ENCODE measurements around the gene ATL3.
"Not testable (repeated sequence)": the region's sequence is repeated elsewhere in the genome, so short reads cannot be mapped to it uniquely, and the experiment has no call there.

Gene ATL3

DNA sequence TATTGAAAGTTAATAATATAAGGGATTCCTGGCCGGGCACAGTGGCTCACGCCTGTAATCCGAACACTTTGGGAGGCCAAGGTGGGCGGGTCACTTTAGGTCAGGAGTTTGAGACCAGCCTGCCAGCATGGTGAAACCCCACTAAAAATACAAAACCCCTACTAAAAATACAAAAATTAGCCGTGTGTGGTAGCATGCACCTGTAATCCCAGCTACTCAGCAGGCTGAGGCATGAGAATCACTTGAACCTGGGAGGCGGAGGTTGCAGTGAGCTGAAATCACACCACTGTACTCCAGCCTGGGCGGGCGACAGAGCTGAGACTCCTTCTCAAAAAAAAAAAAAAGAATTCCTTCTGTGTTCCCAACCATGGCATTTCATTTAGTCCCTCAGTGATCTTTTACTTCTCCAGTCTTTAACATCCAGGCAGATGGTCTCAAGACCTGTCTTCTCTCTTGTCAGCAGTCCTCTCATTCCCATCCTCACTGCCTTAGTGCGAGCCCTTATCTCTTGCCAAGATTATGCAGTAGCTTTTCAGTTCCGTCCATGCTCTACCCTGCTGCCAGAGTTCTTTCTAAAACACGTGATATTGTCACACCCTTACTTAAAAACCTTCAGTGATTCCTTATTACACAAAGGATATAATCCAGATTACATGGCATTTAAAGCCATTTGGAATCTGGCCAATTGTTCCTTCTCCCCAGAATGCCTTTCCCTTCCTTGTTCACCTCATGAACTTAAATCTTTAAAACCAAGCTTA lies 28.0 kb upstream of the ATL3 start:
- no peak overlapping the region for H3K4me3 ChIP-seq (ENCODE audit: low read length)
- TF ChIP-seq, protein P1, sequence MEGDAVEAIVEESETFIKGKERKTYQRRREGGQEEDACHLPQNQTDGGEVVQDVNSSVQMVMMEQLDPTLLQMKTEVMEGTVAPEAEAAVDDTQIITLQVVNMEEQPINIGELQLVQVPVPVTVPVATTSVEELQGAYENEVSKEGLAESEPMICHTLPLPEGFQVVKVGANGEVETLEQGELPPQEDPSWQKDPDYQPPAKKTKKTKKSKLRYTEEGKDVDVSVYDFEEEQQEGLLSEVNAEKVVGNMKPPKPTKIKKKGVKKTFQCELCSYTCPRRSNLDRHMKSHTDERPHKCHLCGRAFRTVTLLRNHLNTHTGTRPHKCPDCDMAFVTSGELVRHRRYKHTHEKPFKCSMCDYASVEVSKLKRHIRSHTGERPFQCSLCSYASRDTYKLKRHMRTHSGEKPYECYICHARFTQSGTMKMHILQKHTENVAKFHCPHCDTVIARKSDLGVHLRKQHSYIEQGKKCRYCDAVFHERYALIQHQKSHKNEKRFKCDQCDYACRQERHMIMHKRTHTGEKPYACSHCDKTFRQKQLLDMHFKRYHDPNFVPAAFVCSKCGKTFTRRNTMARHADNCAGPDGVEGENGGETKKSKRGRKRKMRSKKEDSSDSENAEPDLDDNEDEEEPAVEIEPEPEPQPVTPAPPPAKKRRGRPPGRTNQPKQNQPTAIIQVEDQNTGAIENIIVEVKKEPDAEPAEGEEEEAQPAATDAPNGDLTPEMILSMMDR (conservative IDR thresholded peaks at IDR 0.05; ENCODE audit: low read depth, low read length): no peak
- peak; percentile 51 for DNase-seq (ENCODE audit: low read depth)

DNA sequence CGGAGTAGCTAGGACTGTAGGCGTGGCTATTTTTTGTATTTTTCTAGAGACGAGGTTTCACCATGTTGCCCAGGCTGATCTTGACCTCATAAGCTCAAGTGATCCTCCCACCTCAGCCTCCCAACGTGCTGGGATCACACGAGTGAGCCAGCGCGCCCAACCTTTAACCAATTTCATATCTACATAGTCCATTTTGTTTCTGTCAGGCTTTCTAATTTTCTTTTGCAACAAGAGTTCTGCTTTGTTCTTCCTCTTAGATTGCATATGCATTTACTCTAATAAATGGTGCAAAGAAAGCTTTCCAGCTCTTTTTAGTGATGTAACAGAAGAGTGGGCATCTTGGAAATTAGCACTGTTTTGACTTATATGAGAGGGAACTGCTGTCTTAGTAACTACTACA lies 23.4 kb upstream of the ATL3 start:
- TF ChIP-seq, protein P1 (conservative IDR thresholded peaks at IDR 0.05; ENCODE audit: low read depth, low read length): no peak
- no peak overlapping the region for H3K4me3 ChIP-seq (ENCODE audit: low read length)
- DNase-seq (ENCODE audit: low read depth): no peak

DNA sequence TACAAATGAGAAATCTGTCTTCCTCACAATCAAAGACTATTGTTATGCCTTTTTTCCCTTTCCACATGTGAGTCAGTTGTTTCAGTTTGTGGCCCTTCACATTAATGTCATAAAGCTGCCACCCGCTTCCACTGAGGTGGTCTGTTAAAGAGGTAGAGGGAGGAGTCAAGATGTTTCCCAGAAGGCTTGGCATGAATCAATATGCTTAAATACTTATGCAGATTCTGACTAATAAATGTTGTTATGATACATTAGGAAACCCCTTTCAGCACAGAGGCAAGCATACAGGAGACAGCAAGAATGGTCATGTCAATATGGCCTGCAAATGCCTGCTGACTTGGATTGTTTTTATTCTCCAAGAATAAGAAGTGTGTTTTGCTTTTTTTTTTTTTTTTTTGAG lies 16.7 kb upstream of the ATL3 start:
- H3K4me3 ChIP-seq (ENCODE audit: low read length): no peak overlapping the region
- TF ChIP-seq, protein P1 (conservative IDR thresholded peaks at IDR 0.05; ENCODE audit: low read depth, low read length): no peak
- no peak for DNase-seq (ENCODE audit: low read depth)

DNA sequence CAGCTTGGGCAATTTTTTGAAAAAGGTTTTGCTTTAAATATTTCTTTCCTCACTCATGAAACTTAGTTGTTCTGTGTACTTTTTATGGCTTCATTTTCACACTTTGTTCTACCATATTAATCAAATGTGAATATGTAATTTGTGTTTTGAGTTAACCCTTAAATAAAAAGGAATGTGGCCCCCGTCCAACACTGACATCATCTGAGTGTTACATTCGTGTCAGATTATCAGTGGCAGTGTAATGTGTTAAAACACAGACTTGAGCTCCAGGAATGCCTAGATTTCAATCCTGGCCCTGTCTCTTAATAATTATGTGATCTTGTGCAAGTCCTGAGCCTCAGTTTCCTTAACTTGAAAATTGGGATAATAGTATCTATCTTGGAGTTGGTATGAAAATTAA lies 15.8 kb upstream of the ATL3 start:
- no peak overlapping the region for H3K4me3 ChIP-seq (ENCODE audit: low read length)
- no peak for DNase-seq (ENCODE audit: low read depth)
- TF ChIP-seq, protein P1 (conservative IDR thresholded peaks at IDR 0.05; ENCODE audit: low read depth, low read length): no peak

DNA sequence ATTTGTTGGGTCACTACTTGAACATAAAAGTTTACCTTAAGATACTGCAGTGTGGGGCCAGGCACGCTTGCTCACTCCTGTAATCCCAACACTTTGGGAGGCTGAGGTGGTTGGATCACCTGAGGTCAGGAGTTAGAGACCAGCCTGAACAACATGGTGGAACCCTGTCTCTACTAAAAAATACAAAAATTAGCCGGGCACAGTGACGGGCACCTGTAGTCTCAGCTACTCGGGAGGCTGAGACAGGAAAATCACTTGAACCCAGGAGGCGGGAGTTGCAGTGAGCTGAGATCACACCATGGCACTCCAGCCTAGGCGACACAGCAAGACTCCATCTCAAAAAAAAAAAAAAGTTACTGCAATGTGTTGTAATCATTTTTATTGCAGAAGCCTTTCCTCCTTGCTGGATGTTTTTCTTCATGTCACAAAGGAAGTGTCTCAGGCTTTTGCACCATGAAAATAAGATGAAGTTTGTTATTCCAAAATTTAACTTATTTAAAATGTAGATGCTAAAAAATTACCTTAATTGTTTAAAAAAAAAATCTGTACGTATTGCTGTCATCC lies 14.1 kb upstream of the ATL3 start:
- DNase-seq (ENCODE audit: low read depth); H3K4me3 ChIP-seq (ENCODE audit: low read length): not testable (repeated sequence)

DNA sequence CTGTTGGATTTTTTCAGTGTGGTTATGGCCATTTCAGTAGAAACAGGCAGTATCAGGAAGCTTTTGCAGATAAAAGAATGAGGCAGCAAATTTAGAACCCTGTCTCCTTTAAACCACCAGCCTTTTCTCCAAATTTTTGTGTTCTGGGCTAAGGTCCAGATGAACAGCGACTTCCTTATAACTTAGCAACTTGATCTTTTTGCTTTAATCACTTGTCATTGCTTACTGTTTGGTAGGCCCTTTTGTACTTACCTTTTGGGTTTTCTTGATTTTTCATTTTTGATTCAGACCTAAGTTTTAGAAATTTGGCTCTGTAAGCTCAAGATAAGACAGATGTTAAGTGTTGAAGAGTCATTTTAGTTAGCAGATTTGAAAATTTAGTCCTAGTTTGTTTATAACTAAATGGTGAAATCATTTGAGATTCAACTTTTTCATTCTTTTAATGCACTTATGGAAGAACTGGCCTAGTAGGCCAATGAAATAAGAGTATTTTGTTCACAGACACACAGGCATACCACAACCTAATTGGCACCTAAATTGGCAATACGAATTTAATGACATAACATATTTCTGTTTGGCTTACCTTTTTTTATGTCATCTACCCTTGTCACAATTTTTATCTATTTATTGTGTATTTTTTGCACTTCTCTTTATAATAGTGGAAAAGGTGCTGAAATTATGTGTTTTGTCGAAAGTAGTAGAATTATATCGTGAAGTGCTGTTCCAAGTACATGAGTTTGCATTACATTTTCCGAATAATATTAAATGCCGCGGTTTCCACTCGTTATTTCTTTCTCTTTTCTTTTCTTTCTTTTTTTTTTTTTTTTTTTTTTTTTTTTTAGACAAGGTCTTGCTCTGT lies 12.2 kb upstream of the ATL3 start:
- H3K4me3 ChIP-seq (ENCODE audit: low read length): peak overlapping the region; percentile 89
- DNase-seq (ENCODE audit: low read depth): no peak
- TF ChIP-seq, protein P1 (conservative IDR thresholded peaks at IDR 0.05; ENCODE audit: low read depth, low read length): no peak
